Kidney epithelial cell (primary cell): ENCODE measurements around the gene TSPAN15. TPM values are rescaled to one million over a fixed set of nuclear protein-coding genes. Genes with fewer than 3 reads are reported as not detected.

Experiments used
- DNase-seq: peaks from one replicate; pipeline ENCODE4 v3.0.0-alpha.2; 2010; ENCODE audit warnings: low read depth
- H3K27me3 ChIP-seq: 2 replicates; pipeline ENCODE4 v1.6.0; 2011; ENCODE audit warnings: low read length; ENCODE audit not compliant: control insufficient read depth, insufficient read depth
- H3K36me3 ChIP-seq: 2 replicates; pipeline ENCODE4 v1.5.1; 2011; ENCODE audit warnings: low read length; ENCODE audit not compliant: control insufficient read depth, insufficient read depth
- H3K4me3 ChIP-seq: 2 replicates; pipeline ENCODE4 v1.5.1; 2011; ENCODE audit warnings: low read depth, mild to moderate bottlenecking, control low read depth, low read length
- total RNA-seq: library from RNA; depleted of rRNA; stranded (reverse); fragments of >200 nt; gene quantifications from 2 replicates; pipeline ENCODE4 v1.2.3, GENCODE V29; 2015
- TF ChIP-seq, protein P1 (sequence below): IDR thresholded peaks from 2 replicates; pipeline ENCODE4 v1.5.1; 2011; ENCODE audit warnings: mild to moderate bottlenecking, moderate library complexity, low read length, control low read depth, inconsistent platforms; ENCODE audit not compliant: insufficient read depth, poor library complexity, severe bottlenecking

TSPAN15 gene
- total RNA-seq, 1 donor from 2014 or later = 19.4 TPM

DNA sequence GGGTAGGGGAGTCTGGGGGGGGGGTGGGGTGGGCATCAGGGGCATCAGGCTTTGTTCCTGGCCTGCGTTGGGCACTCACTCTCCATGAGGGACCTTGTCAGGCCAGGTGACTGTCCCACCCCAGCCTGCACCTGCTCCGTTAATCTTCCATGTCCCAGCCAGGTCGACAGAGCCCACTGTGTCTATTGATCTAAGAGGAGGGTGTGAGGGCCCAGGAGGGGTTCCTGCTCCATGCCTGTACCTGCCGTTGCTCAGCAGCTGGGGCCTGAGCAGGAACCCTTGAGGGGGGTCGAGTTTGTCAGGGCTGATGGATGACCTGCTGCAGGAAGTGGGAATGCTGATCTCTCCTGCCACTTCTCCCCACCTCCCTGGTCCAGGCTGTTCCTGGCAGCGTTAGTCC, 103.3 kb downstream of the TSPAN15 start:
- TF ChIP-seq, protein P1, sequence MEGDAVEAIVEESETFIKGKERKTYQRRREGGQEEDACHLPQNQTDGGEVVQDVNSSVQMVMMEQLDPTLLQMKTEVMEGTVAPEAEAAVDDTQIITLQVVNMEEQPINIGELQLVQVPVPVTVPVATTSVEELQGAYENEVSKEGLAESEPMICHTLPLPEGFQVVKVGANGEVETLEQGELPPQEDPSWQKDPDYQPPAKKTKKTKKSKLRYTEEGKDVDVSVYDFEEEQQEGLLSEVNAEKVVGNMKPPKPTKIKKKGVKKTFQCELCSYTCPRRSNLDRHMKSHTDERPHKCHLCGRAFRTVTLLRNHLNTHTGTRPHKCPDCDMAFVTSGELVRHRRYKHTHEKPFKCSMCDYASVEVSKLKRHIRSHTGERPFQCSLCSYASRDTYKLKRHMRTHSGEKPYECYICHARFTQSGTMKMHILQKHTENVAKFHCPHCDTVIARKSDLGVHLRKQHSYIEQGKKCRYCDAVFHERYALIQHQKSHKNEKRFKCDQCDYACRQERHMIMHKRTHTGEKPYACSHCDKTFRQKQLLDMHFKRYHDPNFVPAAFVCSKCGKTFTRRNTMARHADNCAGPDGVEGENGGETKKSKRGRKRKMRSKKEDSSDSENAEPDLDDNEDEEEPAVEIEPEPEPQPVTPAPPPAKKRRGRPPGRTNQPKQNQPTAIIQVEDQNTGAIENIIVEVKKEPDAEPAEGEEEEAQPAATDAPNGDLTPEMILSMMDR = no peak
- no peak overlapping the region for H3K4me3 ChIP-seq
- H3K27me3 ChIP-seq = peaks cover 4% of the 10 kb centered on the region
- H3K36me3 ChIP-seq = no peaks in the 10 kb centered on the region
- DNase-seq = no peak

Other genes with a start within 250 kb of the TSPAN15 start
- 125 and 126 TPM in 2 replicates for gene HKDC1, start 231.1 kb upstream of the TSPAN15 start, total RNA-seq
- 81.7 and 83.0 TPM in 2 replicates for gene HK1, start 173.0 kb upstream of the TSPAN15 start, total RNA-seq
- 0.27 TPM in 1 of 2 replicates, not detected in the other for gene TACR2, start 34.5 kb upstream of the TSPAN15 start, total RNA-seq
- not detected in 2 replicates for gene NEUROG3, start 122.0 kb downstream of the TSPAN15 start, total RNA-seq
- gene FAM241B, start 178.8 kb downstream of the TSPAN15 start, total RNA-seq = 10.3 and 14.0 TPM in 2 replicates